IMR-90 (cell line): ENCODE data around the gene POLR3K. TPM values are rescaled to one million over a fixed set of nuclear protein-coding genes. Genes with fewer than 3 reads are reported as not detected.

Experiments
- ATAC-seq: fragments of 200-7000 bp; cut with Tn5 transposase; 2 replicates; pipeline ENCODE4 v1.9.1; 2020; ENCODE audit warnings: low read depth, mild to moderate bottlenecking, moderate library complexity
- BruUV-seq: library from RNA; stranded (reverse); fragments of 400-500 nt; replicated peaks from 2 replicates; lab custom pipeline; 2021; lab: Mats Ljungman, UMichigan
- CTCF ChIA-PET: fragments of 300-600 bp; formaldehyde crosslinking; extraction: SDS; loops from one replicate; lab custom pipeline; 2021; ENCODE audit warnings: antibody characterized with exemption; lab: Yijun Ruan, JAX
- POLR2A ChIA-PET: fragments of 300-600 bp; sonication (Branson Sonifier 250); formaldehyde crosslinking; loops from one replicate; lab custom pipeline; 2022; ENCODE audit warnings: antibody characterized with exemption; ENCODE audit not compliant: unreplicated experiment; lab: Charles Lee
- DNase-seq: peaks from one replicate; pipeline ENCODE4 v3.0.0; 2013
- H2AFZ ChIP-seq: replicated peaks from 2 replicates; pipeline ENCODE3; 2013; ENCODE audit warnings: low read length, mild to moderate bottlenecking; ENCODE audit not compliant: poor library complexity
- H2AK5ac ChIP-seq: 2 replicates; pipeline ENCODE4 v1.6.1; 2013; ENCODE audit warnings: low read depth, low read length, inconsistent platforms
- H2AK9ac ChIP-seq: replicated peaks from 2 replicates; pipeline ENCODE3; 2013; ENCODE audit warnings: mild to moderate bottlenecking, low read depth, low read length, moderate library complexity; ENCODE audit not compliant: poor library complexity
- H2BK120ac ChIP-seq: 2 replicates; pipeline ENCODE4 v1.6.1; 2013; ENCODE audit warnings: low read depth, low read length, inconsistent platforms
- H2BK15ac ChIP-seq: 3 replicates; pipeline ENCODE4 v1.6.1; 2013; ENCODE audit warnings: low read depth, low read length, inconsistent platforms
- H2BK20ac ChIP-seq: 2 replicates; pipeline ENCODE4 v1.6.1; 2013; ENCODE audit warnings: low read depth, mild to moderate bottlenecking, inconsistent platforms, low read length, moderate library complexity
- H2BK5ac ChIP-seq: 2 replicates; pipeline ENCODE4 v1.6.1; 2013; ENCODE audit warnings: mild to moderate bottlenecking, low read depth, low read length, inconsistent platforms; ENCODE audit not compliant: poor library complexity, severe bottlenecking
- H3K14ac ChIP-seq: replicated peaks from 2 replicates; pipeline ENCODE4 v1.6.1; 2013; ENCODE audit warnings: low read depth, low read length, inconsistent platforms
- H3K18ac ChIP-seq: 2 replicates; pipeline ENCODE4 v1.6.1; 2013; ENCODE audit warnings: low read depth, low read length, control low read depth
- H3K23ac ChIP-seq: 2 replicates; pipeline ENCODE4 v1.6.1; 2013; ENCODE audit warnings: low read depth, low read length, inconsistent platforms
- H3K27ac ChIP-seq: 2 replicates; pipeline ENCODE4 v1.5.1; 2013; ENCODE audit warnings: mild to moderate bottlenecking, control low read depth, low read length; ENCODE audit not compliant: insufficient read depth
- H3K27me3 ChIP-seq: 2 replicates; pipeline ENCODE4 v1.6.1; 2013; ENCODE audit warnings: low read length; ENCODE audit not compliant: control insufficient read depth, insufficient read depth
- H3K36me3 ChIP-seq: 2 replicates; pipeline ENCODE4 v1.6.1; 2013; ENCODE audit warnings: low read length, mixed read lengths; ENCODE audit not compliant: control insufficient read depth, insufficient read depth
- H3K4ac ChIP-seq: 2 replicates; pipeline ENCODE4 v1.6.1; 2013; ENCODE audit warnings: low read depth, low read length, inconsistent platforms
- H3K4me1 ChIP-seq: 2 replicates; pipeline ENCODE4 v1.6.1; 2013; ENCODE audit warnings: low read length, mixed read lengths; ENCODE audit not compliant: control insufficient read depth, insufficient read depth
- H3K4me2 ChIP-seq: 2 replicates; pipeline ENCODE4 v1.6.1; 2013; ENCODE audit warnings: low read depth, mild to moderate bottlenecking, control low read depth, low read length, moderate library complexity
- H3K4me3 ChIP-seq: 2 replicates; pipeline ENCODE4 v1.5.1; 2013; ENCODE audit warnings: low read depth, mild to moderate bottlenecking, control low read depth, low read length, moderate library complexity; ENCODE audit not compliant: insufficient read depth
- H3K56ac ChIP-seq: 2 replicates; pipeline ENCODE4 v1.6.1; 2013; ENCODE audit warnings: low read length, inconsistent platforms; ENCODE audit not compliant: insufficient read depth; ENCODE audit errors: extremely low read depth
- H3K79me1 ChIP-seq, 2 experiments: 2 replicates each; pipeline ENCODE4 v1.6.1; 2013; ENCODE audit warnings: low read length in 2 of 2, inconsistent platforms in 1 of 2, low read depth in 1 of 2
- H3K9ac ChIP-seq: 2 replicates; pipeline ENCODE4 v1.6.1; 2013; ENCODE audit warnings: low read depth, low read length, control low read depth
- H3K9me1 ChIP-seq: 2 replicates; pipeline ENCODE4 v1.6.1; 2013; ENCODE audit warnings: low read length, inconsistent platforms; ENCODE audit not compliant: insufficient read depth
- H3K9me3 ChIP-seq: 2 replicates; pipeline ENCODE4 v1.6.1; 2013; ENCODE audit warnings: low read length; ENCODE audit not compliant: control insufficient read depth, insufficient read depth
- H4K20me1 ChIP-seq: 2 replicates; pipeline ENCODE4 v1.6.1; 2013; ENCODE audit warnings: low read length, inconsistent platforms; ENCODE audit not compliant: insufficient read depth
- H4K5ac ChIP-seq: 2 replicates; pipeline ENCODE4 v1.6.1; 2013; ENCODE audit warnings: mild to moderate bottlenecking, low read depth, low read length, control low read depth
- H4K8ac ChIP-seq, 2 experiments: 2 replicates each; pipeline ENCODE4 v1.6.1; 2013; ENCODE audit warnings: low read depth in 2 of 2, low read length in 2 of 2, control low read depth in 1 of 2, inconsistent platforms in 1 of 2
- H4K91ac ChIP-seq: 2 replicates; pipeline ENCODE4 v1.6.1; 2013; ENCODE audit warnings: low read depth, low read length, inconsistent platforms; ENCODE audit not compliant: insufficient read depth
- BHLHE40 ChIP-seq: fragments of 150-350 bp; IDR thresholded peaks from 2 replicates; pipeline ENCODE4 v1.6.1; 2016; ENCODE audit warnings: mild to moderate bottlenecking, low read depth, low read length
- FOS ChIP-seq: fragments of 150-350 bp; IDR thresholded peaks from 2 replicates; pipeline ENCODE4 v1.6.1; 2016; ENCODE audit warnings: low read depth, low read length
- MAZ ChIP-seq: IDR thresholded peaks from 2 replicates; pipeline ENCODE4 v1.6.1; 2012; ENCODE audit warnings: low read depth, mild to moderate bottlenecking, low read length, improper control_type of control experiment, moderate library complexity, borderline replicate concordance
- RCOR1 ChIP-seq: IDR thresholded peaks from 2 replicates; pipeline ENCODE4 v1.6.1; 2012; ENCODE audit warnings: mild to moderate bottlenecking, low read length, improper control_type of control experiment; ENCODE audit not compliant: insufficient replicate concordance
- WGBS, 2 experiments: methylation state at CpG; one replicate each; pipeline versions ENCODE4 v1.1.5 to v1.1.7; 2013; ENCODE audit warnings: missing lambda C conversion rate in 2 of 2; ENCODE audit not compliant: insufficient read length in 1 of 2; ENCODE audit errors: extremely low coverage in 2 of 2; 5-methylcytosine and 5-hydroxymethylcytosine counted together
- dilution Hi-C: fragments of 300-500 bp; cut with HindIII; formaldehyde crosslinking; loops from one replicate; pipeline ENCODE4 v1.14.3; 2018; ENCODE audit warnings: low sequenced_read_pairs; ENCODE audit not compliant: unreplicated experiment
- in situ Hi-C: fragments of 300-500 bp; cut with MboI; formaldehyde crosslinking; loops from 3 replicates; pipeline ENCODE4 v1.14.3; 2019; ENCODE audit warnings: low sequenced_read_pairs, inconsistent platforms, mixed read lengths
- intact Hi-C: fragments of 100-400 bp; cut with micrococcal nuclease; formaldehyde crosslinking; loops from 2 replicates; pipeline ENCODE4 v1.10.0; 2022
- polyA plus RNA-seq, 3 experiments: library from polyadenylated mRNA; depleted of rRNA; stranded (reverse); fragments of >200 nt; gene quantifications; 2 replicates each; pipeline ENCODE4 v1.2.3, GENCODE V29; 2012; ENCODE audit warnings: low replicate concordance in 1 of 3
- total RNA-seq: library from RNA; depleted of rRNA; stranded (reverse); fragments of >200 nt; gene quantifications from 2 replicates; pipeline ENCODE4 v1.2.3, GENCODE V29; 2012

The POLR3K gene
- total and polyA plus RNA-seq, 2 of the 4 experiments (the other 2 are of a cell fraction): 9.0 to 39.5 TPM

DNA sequence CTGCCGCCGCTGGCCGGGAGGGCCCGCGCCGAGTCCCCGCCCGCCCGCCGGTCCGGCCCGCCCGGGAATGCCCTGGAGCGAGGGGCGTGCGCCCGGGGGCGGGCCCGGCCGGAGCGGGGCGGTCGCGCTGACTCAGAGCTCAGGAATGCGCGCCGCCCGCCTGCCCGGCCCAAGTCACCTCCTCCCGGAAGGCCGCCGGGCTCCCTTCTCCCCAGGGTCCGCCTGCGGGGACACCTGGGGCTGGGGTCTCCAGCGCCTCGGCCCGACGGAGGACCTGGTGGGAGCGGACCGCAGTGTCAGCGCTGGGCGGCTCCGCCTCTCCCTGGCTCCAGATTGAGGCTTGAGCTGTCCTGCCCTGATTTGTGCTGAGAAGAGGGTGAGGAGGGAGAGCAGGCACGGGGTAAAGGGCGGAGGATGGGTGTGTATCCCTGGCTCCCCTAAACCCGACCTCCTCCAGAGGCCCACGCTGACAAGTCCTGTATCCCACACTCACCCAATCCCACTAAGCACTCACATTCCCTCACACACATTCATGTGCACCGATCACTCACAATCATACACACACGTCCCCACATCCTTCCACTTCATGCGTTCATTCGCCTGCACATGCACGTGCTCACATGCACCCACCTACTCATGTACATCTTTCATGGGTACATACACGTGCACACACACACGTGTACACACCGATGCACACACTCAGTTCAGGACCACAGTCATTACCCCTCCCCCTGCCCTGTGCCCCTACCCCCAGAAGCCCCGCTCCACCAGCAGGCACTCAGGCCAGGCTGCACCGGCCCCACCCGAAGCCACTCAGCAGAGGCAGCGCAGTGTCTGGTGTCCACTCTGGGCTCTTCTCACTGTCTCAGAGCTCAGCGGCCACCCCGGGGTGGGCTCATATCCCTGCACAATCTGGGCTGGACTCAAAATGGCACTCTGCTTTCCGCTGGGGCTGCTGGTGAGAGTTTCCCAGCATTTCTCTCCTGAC lies 19.4 kb upstream of the POLR3K start, which contains the start of gene RHBDF1:
TSS of gene RHBDF1 (minus strand) at position 71 of the 988 bp plus-strand sequence. CDS start 7,616 bp downstream, outside the sequence.
- peak within 1 kb of the TSS; percentile 86 for H3K9ac ChIP-seq
- peak; percentile 44 for ATAC-seq
- POLR2A ChIA-PET: no interaction called here
- peak within 1 kb of the TSS; percentile 96 for H4K5ac ChIP-seq
- intact Hi-C loops: no loop called here
- peak within 1 kb of the TSS; percentile 91 for H2AFZ ChIP-seq
- WGBS, 2 experiments: 27 to 100% methylated on average over 2 to 27 of the region's 62 CpGs
- H2BK5ac ChIP-seq: peak within 1 kb of the TSS; percentile 85
- H3K56ac ChIP-seq: peak within 1 kb of the TSS; percentile 68
- H3K23ac ChIP-seq: peak within 1 kb of the TSS; percentile 93
- peak within 1 kb of the TSS; percentile 100 for H2AK9ac ChIP-seq
- H3K4me2 ChIP-seq: peak within 1 kb of the TSS; percentile 74
- peak within 1 kb of the TSS; percentile 94 for H4K91ac ChIP-seq
- peak within 1 kb of the TSS; percentile 96 for H2BK20ac ChIP-seq
- in situ Hi-C loops: no loop called here
- TF ChIP-seq RCOR1 (peak; percentile 72), MAZ (peak; percentile 62), FOS (peak; percentile 64; the same call in 1 of the 2 replicates), BHLHE40 (no peak)
- peak within 1 kb of the TSS; percentile 85 to 94 for H4K8ac ChIP-seq
- peaks cover 7 to 45% of the 10 kb centered on the region in 2 experiments; a peak in 3 of 4 replicates for H3K79me1 ChIP-seq
- dilution Hi-C loops: no loop called here
- peaks cover 22% of the 10 kb centered on the region for H3K9me1 ChIP-seq
- H3K18ac ChIP-seq: peak within 1 kb of the TSS; percentile 94
- peak; percentile 47 for DNase-seq
- peaks cover 39% of the 10 kb centered on the region for H4K20me1 ChIP-seq
- peak within 1 kb of the TSS; percentile 90 for H3K27ac ChIP-seq
- H3K4me3 ChIP-seq: peak within 1 kb of the TSS; percentile 72
- peak within 1 kb of the TSS; percentile 94; the same call in 2 of the 3 replicates for H2BK15ac ChIP-seq
- no peaks in the 10 kb centered on the region for H3K36me3 ChIP-seq
- peak within 1 kb of the TSS; percentile 95 for H2BK120ac ChIP-seq
- peaks cover 62% of the 10 kb centered on the region for H3K4me1 ChIP-seq
- no peaks in the 10 kb centered on the region for H3K9me3 ChIP-seq
- peak within 1 kb of the TSS; percentile 100 for H2AK5ac ChIP-seq
- no TSS peak for BruUV-seq
- no peaks in the 10 kb centered on the region for H3K27me3 ChIP-seq
- CTCF ChIA-PET: interaction anchor here (1.2 kb wide), 1 partner anchor 25 kb away, joined by 4 read pairs; no protein-coding TSS in a partner anchor
- peak within 1 kb of the TSS; percentile 98 for H3K4ac ChIP-seq
- peak within 1 kb of the TSS; percentile 95 for H3K14ac ChIP-seq
